NCI-H128 (cell line): ENCODE measurements around the gene INTS1.
A peak's percentile ranks its signal among the peaks of the same experiment; 100 is the strongest.

Experiments used
- DNase-seq: peaks from one replicate; lab custom pipeline; 2025; ENCODE audit not compliant: unreplicated experiment; lab: John Stamatoyannopoulos, UW

INTS1 gene

GRCh38 chr7:1434891-1435670 lies 69.1 kb downstream of the INTS1 start:
- DNase-seq, result no peak

DNA sequence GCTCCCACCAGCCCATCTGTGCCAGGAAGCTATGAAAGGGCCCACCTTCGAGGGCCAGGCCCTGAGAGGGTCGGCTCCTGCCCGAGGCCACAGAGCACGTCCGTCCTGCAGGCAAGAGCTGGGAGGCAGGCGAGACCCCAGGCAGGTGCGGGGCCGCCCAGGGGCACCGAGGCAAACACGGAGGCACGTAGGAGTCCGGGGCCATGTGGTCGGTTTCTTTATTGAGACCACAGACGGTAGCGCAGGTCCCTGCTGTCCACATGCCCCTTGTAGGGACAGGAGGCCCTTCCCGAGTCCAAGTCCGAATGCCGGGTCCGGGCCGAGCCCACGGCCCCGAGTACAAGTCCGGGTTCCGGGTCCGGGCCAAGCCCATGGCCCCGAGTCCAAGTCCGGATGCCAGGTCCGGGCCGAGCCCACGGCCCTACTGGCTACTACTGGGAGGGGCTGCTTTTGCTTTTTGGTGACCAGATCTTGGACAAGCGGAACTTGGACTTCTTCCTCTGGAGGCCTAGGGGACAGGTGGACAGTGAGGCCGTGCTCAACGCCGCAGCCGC lies 69.9 kb downstream of the INTS1 start:
- DNase-seq, result no peak

- DNase-seq, result no peak
These were observed 70.9 kb downstream of the INTS1 start for GRCh38 chr7:1433128-1433920.

GRCh38 chr7:1432411-1433082 lies 71.6 kb downstream of the INTS1 start:
- peak; percentile 29 for DNase-seq

DNA sequence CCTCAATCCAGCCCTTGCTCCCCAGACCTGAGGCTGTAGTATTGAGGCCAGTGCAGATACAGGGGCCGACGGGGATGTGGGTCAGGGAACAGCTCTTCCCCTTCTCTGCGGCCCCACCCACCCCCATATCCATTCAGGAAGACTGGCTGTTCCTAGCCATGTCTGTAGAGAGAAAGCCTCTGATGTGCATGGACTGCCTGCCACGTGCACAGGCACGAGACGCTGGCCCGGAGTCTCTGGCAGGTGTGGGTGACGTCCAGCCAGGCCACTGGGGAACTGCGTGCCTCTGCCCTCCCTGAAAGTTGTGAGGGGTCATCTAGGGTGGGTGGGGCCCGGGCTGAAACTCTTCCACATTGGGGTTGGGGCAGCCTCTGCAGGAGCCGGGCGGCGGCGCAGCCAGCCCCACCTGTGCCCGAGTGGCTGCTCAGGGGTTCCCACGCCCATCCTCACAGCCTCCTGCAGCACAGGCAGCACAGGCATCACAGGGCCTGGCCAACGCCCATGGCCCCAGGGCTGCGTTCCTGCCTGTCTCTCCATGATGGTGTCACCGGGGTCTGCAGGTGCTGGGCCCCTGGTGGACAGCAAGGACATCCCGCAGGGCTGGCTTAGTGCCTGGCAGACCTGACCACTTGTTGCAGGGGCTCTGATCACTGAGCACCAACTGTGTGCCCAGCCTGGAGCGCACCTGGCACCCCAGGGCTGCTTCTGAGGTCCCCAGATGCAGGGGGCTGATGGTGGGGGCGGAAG lies 72.4 kb downstream of the INTS1 start:
- DNase-seq, result no peak

- no peak for DNase-seq
These were observed 73.0 kb downstream of the INTS1 start for GRCh38 chr7:1431226-1431625.

DNA sequence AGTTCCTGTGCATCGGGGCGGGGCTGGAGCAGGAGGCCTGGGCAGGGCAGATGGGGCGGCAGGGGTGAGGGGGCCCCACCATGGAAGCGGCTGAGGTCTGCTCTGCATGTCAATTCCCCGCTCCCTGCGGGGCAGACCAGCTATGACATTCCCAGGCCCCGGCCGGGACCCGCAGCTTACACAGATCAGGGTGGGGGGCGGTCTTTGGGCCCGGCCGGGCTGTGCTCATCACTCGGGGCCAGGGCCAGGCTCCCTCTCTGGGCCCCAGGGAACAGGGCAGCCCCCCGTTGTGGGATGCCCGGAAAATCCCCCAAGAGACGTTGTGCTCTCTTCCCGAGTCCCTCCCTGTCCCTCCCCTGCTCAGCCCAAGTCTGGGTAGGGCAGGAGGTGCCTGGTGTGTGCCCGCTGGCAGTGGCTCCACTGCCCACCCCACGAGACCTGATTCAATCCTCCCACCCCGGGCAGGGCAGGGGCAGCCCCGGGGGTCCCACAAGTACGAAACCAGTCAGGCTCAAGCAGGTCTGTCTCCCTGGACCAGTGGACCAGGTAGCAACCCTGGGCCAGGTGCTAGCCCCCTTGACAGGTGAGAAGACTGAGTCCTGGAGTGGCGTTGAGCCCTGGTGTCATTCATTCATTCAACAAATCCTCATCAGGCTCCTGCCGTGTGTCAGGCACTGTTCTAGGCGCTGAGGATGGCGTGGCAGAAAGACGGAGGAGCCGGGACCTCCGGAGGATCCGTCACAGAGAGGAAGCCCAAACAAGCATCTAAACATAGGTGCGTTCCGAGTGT lies 73.9 kb downstream of the INTS1 start:
- no peak for DNase-seq

- DNase-seq, result no peak
These were observed 75.2 kb downstream of the INTS1 start for GRCh38 chr7:1428941-1429501.

GRCh38 chr7:1427064-1427657 lies 77.0 kb downstream of the INTS1 start:
- no peak for DNase-seq

DNA sequence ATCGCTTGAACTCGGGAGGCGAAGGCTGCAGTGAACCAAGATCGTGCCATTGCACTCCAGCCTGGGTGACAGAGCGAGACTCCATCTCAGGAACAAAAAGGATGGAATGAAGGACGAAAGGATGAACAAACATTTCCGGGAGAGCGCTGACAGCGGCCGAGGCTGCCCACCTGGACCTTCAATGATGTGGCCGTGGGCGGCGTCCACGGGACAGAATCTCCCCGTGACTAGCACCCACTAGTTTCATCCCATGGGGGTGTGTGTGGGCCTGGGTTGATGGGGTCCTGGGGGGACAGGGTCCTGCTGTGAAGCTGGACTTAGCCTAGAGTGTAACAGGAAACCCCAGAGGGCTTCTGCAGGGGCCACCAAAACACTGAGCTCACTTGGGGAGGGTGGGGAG lies 77.7 kb downstream of the INTS1 start:
- DNase-seq, result no peak

- no peak for DNase-seq
These were observed 78.7 kb downstream of the INTS1 start for GRCh38 chr7:1425292-1426136.

DNA sequence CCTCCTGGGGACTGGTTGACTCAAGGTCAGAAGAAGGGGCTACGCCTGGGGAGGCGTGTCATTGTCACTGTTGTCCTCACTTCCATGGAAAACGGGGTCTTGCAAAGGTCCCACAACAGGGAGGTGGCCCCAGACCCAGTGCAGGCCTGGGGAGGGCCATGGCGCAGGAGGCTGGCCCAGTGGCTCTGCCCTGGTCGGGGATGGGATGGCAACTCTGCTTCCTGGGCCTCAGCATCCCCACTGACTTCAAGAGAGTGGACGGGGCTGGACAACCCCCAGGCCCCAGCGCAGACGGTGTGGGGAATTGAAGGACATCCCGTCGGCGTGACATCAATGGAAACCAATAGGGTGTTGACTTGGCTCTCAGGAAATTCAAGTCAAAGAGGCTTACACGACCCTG lies 80.1 kb downstream of the INTS1 start:
- DNase-seq, result no peak

GRCh38 chr7:1423264-1423811 lies 80.9 kb downstream of the INTS1 start:
- no peak for DNase-seq

DNA sequence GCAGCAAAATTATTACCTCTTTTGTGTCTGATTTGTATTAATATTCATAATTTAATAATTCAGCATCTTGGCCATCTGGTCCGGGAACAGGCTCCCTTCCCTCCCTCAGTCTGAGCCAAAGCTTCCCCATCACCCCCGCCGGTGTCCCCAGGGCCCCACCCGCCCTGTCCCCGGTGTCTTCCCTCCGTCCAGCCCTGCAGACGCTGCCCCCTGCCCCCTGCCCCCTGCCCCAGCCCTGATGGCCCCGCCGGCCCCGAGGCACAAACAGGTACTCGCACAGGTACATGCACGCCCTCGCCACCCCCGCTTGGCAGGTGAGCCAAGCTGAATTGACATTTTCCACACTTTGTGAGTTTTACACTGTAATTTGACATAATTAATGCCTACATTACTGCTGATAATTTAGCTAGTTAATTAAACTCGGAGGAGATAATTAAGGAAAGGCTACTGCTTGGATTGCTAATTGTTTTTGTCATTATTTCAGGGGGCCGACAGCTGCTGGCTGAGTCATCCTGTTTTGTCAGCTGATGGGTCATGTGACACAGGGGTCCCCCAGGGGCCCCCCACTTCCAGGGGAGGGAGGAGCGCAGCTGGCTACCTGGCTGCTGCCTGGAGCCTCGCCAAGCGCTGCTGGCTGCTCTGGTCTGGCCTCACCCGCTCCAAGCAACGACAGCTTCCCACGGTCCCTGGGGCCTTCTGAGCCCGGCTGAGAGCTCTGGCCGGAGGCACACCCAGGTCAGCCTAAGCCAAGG lies 81.5 kb downstream of the INTS1 start:
- peak; percentile 36 for DNase-seq

DNA sequence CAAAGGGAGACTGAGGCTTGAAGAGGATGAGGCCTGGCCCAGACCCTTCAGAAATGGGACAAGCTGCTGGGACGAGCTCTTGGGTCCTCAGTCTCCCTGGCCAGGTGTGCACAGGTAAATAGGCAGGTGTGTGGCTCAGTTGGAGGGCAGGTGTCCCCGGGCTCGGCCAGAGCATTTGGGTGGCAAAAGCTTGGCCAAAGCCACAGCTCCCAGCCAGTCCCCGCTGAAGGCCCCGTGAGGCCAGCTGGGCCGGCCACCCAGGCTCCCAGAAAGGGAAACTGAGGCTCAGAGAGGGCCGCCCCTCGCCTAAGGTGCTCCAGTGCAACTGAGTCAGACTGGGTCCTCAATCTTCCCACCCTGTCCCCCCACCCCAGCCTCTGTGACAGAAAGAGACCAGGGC lies 82.2 kb downstream of the INTS1 start:
- no peak for DNase-seq

- DNase-seq, result no peak
These were observed 83.0 kb downstream of the INTS1 start for GRCh38 chr7:1421020-1421790.
